HG03571 (cell line): ENCODE results near the gene SEPTIN1.
"Not testable (repeated sequence)": the region's sequence is repeated elsewhere in the genome, so short reads cannot be mapped to it uniquely, and the experiment has no call there.

ENCODE experiments used
- ATAC-seq: cut with Tn5 transposase; IDR thresholded peaks from one replicate; pipeline ENCODE4 v1.9.1; 2021; ENCODE audit not compliant: unreplicated experiment

SEPTIN1 gene

GRCh38 chr16:30342751-30343490 is 39.4 kb downstream of the SEPTIN1 start:
- ATAC-seq, result no peak

- ATAC-seq, result not testable (repeated sequence)
Measured at GRCh38 chr16:30341971-30342370, 40.4 kb downstream of the SEPTIN1 start.

GRCh38 chr16:30340621-30341020 is 41.7 kb downstream of the SEPTIN1 start:
- ATAC-seq, result no peak

- ATAC-seq, result not testable (repeated sequence)
Measured at GRCh38 chr16:30338715-30339114, 43.6 kb downstream of the SEPTIN1 start.

- not testable (repeated sequence) for ATAC-seq
Measured at GRCh38 chr16:30337964-30338357, 44.4 kb downstream of the SEPTIN1 start.

GRCh38 chr16:30335598-30336474 is 46.5 kb downstream of the SEPTIN1 start:
- peak; percentile 22 for ATAC-seq

GRCh38 chr16:30335028-30335597 is 47.2 kb downstream of the SEPTIN1 start:
- peak; percentile 60 for ATAC-seq

- peak; percentile 74 for ATAC-seq
Measured at GRCh38 chr16:30334473-30334989, 47.8 kb downstream of the SEPTIN1 start.
